ENCODE measurements around the gene RSPRY1.

Gene RSPRY1

GRCh38 chr16:57152096-57153093 lies 33.7 kb upstream of the RSPRY1 start:
- no peak for DNase-seq (ENCODE audit: low spot score)

GRCh38 chr16:57153841-57154240 lies 32.3 kb upstream of the RSPRY1 start:
- DNase-seq (ENCODE audit: low spot score) = no peak

- no peak for DNase-seq (ENCODE audit: low spot score)
Measured at GRCh38 chr16:57155702-57156350, 30.3 kb upstream of the RSPRY1 start.

GRCh38 chr16:57156351-57156703 lies 29.8 kb upstream of the RSPRY1 start:
- no peak for DNase-seq (ENCODE audit: low spot score)

- no peak for DNase-seq (ENCODE audit: low spot score)
Measured at GRCh38 chr16:57157533-57157932, 28.6 kb upstream of the RSPRY1 start.

DNA sequence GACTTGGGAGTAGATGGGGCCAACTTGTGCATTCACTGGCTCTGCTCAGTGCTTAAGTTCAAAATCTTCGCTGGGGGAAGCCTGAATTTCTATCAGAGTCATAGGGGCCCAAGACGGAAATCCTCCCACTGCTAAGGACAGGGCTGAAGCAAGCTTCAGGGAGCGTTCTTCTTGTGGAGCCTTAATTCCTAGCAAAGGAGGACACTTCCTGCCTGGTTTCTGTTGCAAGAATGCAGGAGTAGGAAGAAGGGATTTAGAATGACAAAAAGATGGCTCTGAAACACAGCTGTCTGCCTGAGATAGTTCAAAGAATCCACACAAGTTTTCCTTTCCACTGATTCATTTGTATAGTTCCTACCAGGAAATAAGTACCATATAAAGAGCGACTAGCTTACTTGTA lies 26.7 kb upstream of the RSPRY1 start:
- DNase-seq (ENCODE audit: low spot score) = no peak

DNA sequence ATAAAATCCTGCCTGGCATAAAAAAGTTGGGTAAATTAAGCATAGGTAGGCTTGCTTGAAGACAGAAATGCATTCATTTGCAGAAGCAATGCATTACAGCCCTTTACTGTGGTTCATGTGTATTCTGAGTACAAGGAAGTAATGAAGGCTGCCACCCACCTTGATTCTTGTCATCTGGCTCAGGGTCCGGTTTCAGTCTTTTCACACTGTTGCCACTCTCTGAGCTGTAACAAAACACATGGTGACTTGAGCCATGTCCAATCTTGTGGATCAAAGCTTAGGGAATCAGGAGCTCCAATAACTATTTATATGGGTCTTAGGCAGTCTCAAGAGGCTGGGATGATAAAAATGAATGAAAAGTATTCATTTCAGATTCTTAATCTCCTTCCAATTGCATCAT lies 22.3 kb upstream of the RSPRY1 start:
- no peak for DNase-seq (ENCODE audit: low spot score)

DNA sequence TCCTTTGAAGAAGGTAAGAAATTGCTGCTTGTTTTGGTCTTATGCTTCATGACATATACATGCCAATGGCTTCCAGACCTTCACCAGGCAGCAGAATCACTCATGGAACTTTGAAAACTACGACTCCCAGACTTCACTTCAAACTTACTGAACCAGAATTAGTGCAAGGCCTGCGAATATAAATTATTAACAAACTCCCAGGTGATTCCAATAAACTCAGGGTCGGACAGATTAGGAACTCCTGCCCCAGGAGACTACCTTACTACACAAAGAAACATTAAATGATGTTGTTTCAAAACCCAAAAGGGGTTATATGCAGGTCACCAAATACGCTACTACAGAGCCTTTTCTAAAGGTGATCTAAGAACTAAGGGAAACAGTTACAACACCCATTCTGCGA lies 20.6 kb upstream of the RSPRY1 start:
- DNase-seq (ENCODE audit: low spot score) = no peak

DNA sequence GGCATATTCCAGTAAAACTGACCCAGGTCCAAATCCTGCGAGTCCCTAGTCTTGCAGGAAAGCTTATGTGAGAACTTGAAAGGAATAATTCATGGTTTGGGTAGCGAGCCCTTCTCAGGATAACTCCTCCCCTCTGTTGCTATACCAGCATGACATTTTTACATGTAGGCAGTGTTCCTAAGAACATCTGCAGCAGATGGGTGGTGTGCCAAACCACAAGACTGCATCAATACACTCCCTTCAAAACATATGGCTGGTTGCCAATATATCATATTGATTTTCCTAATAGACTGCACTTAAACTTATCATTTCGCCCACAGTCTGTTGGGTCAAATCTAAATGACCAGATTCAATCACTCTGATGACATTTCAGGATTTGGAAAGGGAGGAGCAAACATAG lies 20.2 kb upstream of the RSPRY1 start:
- no peak for DNase-seq (ENCODE audit: low spot score)

- no peak for DNase-seq (ENCODE audit: low spot score)
Measured at GRCh38 chr16:57166451-57166850, 19.7 kb upstream of the RSPRY1 start.

- DNase-seq (ENCODE audit: low spot score) = no peak
Measured at GRCh38 chr16:57166951-57167350, 19.2 kb upstream of the RSPRY1 start.

- DNase-seq (ENCODE audit: low spot score) = no peak
Measured at GRCh38 chr16:57167538-57167937, 18.6 kb upstream of the RSPRY1 start.

DNA sequence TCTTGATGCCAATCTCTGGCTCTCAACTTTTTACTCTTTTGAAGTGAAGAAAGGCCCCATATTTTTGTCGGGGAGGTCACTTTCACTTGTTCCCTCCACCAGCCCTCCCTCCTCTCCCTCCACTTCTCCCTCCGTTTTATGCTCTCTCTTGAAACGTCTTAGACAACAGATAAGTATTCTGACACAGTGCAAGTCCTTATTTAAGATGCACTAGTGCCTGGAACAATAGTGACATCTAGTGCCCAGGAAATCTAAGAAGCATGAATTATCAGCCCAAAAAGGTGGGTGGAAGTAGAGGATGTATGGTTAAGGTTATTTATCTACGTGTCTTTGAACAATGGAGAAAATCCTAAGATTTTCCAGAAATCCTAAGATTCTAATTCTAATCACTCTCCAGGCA lies 18.2 kb upstream of the RSPRY1 start:
- DNase-seq (ENCODE audit: low spot score) = no peak

GRCh38 chr16:57169327-57169726 lies 16.8 kb upstream of the RSPRY1 start:
- no peak for DNase-seq (ENCODE audit: low spot score)

DNA sequence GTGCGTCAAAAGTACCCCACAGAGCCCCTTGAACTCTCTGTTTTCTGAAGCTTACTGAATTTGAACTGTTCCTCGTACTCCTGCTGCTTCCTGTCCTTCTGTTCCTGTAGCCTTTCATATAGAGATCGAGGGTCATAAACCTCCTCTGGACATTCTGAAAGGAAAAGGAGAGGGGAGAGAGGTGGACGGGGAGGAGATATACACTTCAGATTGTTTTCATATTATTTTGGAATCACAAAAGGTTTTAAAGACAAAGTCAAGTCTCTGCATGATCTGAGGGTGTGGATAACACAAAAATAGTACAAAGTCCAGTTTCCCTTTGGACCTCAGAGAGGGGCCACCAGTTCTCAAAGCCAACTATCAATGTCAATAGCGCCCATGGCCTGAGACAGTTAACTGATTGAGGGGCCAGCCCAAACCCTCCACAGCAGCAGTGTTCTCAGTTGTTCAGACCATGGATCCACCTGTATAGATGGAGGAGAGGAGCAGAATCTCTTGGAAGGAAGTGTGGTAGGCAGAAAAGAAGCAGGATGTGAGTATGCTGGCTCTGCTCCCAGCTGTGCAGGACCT lies 13.3 kb upstream of the RSPRY1 start:
- no peak for DNase-seq (ENCODE audit: low spot score)

- no peak for DNase-seq (ENCODE audit: low spot score)
Measured at GRCh38 chr16:57175896-57176295, 10.2 kb upstream of the RSPRY1 start.

- DNase-seq (ENCODE audit: low spot score) = no peak
Measured at GRCh38 chr16:57178196-57178595, 7.9 kb upstream of the RSPRY1 start.

DNA sequence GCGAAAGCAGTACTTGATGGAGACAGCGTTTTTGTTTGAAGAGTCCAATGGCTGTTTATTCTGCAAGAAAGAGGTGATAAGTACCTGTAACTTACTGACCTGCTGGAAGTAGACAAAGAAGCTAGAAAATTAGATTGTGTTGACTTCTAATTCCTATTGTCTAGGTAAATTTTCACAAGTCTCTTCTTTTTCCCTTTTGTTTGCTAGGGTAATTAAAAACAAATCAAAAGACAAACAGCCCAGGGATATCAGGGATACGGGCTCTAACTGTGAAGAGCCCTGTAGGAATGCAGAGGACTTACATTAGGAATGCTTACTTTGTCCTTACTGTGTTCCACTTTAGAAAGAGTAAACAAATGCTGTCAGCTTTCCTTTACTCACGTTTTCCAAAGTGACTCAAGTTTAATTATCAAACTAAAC lies 7.3 kb upstream of the RSPRY1 start:
- DNase-seq (ENCODE audit: low spot score) = no peak

GRCh38 chr16:57179215-57179828 lies 6.8 kb upstream of the RSPRY1 start:
- DNase-seq (ENCODE audit: low spot score) = no peak

DNA sequence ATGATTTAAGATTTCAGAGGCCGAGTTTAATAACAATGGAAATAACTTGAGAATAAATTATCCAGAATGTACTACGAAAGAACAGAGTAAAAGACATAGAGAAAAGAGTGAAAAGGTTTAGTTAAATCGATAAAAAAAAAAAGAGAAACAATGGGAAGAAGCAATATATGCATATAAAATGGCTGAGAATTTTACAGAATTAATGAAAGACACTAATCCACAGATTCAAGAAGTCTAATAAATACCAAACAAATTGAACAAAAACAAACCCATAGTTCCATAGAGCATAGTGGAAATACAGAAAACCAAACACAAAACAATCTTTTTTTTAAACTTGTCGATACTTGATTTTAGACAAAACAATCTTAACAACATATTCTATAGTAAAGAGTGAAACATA lies 2.0 kb upstream of the RSPRY1 start:
- no peak for DNase-seq (ENCODE audit: low spot score)

DNA sequence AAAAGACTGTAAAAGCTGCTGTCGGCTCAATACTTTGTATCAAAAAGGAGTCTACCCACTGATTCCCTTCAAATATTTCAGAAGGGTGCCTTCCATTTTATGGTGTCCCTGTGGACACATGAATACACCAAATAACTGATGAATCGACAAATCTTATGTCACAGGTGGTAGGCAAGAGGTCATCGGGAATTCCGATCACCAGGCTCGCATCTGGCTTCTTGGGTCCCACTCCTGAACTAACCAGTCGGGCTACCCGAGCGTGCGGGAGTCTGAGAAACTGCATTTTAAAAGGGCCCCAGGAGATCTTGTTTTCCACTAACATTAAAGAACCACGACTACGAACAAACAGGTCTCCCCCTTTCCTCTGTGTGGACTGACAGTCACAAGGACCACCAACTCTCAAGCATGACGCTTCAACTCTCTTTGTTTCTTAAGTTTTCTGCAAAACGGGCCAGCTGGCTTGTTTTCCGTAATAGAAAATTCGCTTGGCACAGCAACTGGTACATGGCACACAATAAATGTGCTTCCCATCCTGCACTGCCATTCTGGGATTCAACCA lies 1.2 kb upstream of the RSPRY1 start:
- no peak for DNase-seq (ENCODE audit: low spot score)

DNA sequence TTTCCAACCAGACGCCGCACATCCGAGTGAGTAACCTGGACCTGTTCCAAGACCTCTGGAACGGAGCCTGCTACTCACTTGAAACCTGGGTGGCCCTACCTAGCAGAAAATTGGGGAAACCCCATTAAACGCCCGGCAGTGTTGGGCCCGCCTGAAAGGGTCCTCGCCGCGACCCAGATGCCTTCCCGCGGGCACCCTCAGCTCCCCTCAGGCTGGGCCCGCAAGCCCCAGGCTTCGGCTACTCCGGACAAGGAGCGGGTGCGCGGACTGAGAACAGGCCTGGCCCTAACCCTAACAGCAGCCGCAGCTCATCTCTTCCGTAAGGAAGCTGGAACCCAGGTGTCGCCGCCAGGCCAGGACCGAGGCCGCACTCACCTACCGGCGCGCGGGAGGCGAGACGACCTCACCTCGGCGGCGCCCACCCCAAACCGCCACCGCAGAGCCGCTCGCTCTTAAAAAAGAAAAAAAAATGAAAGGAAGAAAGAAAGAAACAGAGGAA lies 634 bp upstream of the RSPRY1 start:
- DNase-seq (ENCODE audit: low spot score) = peak; percentile 61
